K562 (cell line): Measurements from ENCODE around the gene RETSAT. TPM values are rescaled to one million over a fixed set of nuclear protein-coding genes. Genes with fewer than 3 reads are reported as not detected.

Source experiments
- CBX3 ChIP-seq, 2 experiments: IDR thresholded peaks; 1 replicate in 1 of 2; 2 replicates in 1 of 2; pipeline ENCODE4 v1.6.1; 2012; ENCODE audit warnings: inconsistent platforms in 2 of 2, low read length in 2 of 2, borderline replicate concordance in 1 of 2, control low read depth in 1 of 2
- CHCHD3 ChIP-seq: fragments of 250-450 bp; sonication (Bioruptor Pico); IDR thresholded peaks from 2 replicates; pipeline ENCODE4 v2.1.2; 2022; ENCODE audit warnings: mild to moderate bottlenecking
- HEY1 ChIP-seq: fragments of 250-450 bp; sonication (Bioruptor Pico); IDR thresholded peaks from 2 replicates; pipeline ENCODE4 v1.5.0; 2020; ENCODE audit warnings: mild to moderate bottlenecking, moderate library complexity, borderline replicate concordance
- KLF16 ChIP-seq: IDR thresholded peaks from 2 replicates; pipeline ENCODE4 v1.6.1; 2016; ENCODE audit warnings: antibody characterized with exemption
- MEF2A ChIP-seq: IDR thresholded peaks from 2 replicates; pipeline ENCODE4 v1.6.1; 2011; ENCODE audit warnings: low read depth, mild to moderate bottlenecking, low read length, moderate library complexity; ENCODE audit not compliant: control insufficient read depth
- NFRKB ChIP-seq: fragments of 450-650 bp; IDR thresholded peaks from 2 replicates; pipeline ENCODE4 v1.6.1; 2016; ENCODE audit warnings: low read depth
- PHB2 ChIP-seq: fragments of 450-650 bp; IDR thresholded peaks from 2 replicates; pipeline ENCODE4 v1.6.1; 2017; ENCODE audit warnings: low read depth
- RCOR1 ChIP-seq, 2 experiments: IDR thresholded peaks; 2 replicates each; pipeline ENCODE4 v1.6.1; 2012; ENCODE audit warnings: low read depth in 2 of 2, low read length in 2 of 2, borderline replicate concordance in 1 of 2, improper control_type of control experiment in 1 of 2
- TRIM24 ChIP-seq, 2 experiments: fragments of 450-650 bp; IDR thresholded peaks; 2 replicates each; pipeline ENCODE4 v1.6.1; 2016
- ZNF384 ChIP-seq: IDR thresholded peaks from 2 replicates; pipeline ENCODE4 v1.6.1; 2012; ENCODE audit warnings: low read depth, low read length, improper control_type of control experiment
- polyA plus RNA-seq, 8 experiments: library from polyadenylated mRNA; depleted of rRNA in 4 of 8; stranded (reverse) in 5 of 8; unstranded in 3 of 8; fragments of >200 nt; fragmentation: Nextera tagmentation in 2 of 8; fragmentation: Illumina TruSeq in 1 of 8; extraction: Ambion mirVana in 2 of 8; extraction: Trizol in 1 of 8; gene quantifications; 2 replicates each; pipeline versions ENCODE4 v1.2.1 to v1.2.3, GENCODE V29; 2011 to 2014; ENCODE audit warnings: inconsistent platforms in 1 of 8, missing spikeins in 1 of 8
- total RNA-seq, 7 experiments: library from RNA; depleted of rRNA in 6 of 7; stranded (reverse); fragments of >200 nt in 6 of 7; fragmentation: Illumina TruSeq in 2 of 7; extraction: Trizol in 2 of 7; gene quantifications; 2 replicates each; pipeline versions ENCODE4 v1.2.1 to v1.2.3, GENCODE V29; 2011 to 2021; ENCODE audit warnings: low replicate concordance in 1 of 7
- TF ChIP-seq, protein P1 (sequence below): fragments of 200-800 bp; sonication (Bioruptor generic); IDR thresholded peaks from 2 replicates; pipeline ENCODE4 v1.6.1; 2017; ENCODE audit warnings: missing genetic modification characterization, missing compliant biosample characterization
- TF ChIP-seq, protein P2 (sequence below), 2 experiments: IDR thresholded peaks in 1 of 2; conservative IDR thresholded peaks in 1 of 2; 2 replicates each; pipeline ENCODE4 v1.6.1; 2016; ENCODE audit warnings: low read depth in 2 of 2, mild to moderate bottlenecking in 1 of 2, missing compliant biosample characterization in 1 of 2, missing genetic modification characterization in 1 of 2, moderate library complexity in 1 of 2
- TF ChIP-seq, protein P3 (sequence below), 2 experiments: fragments of 450-650 bp; IDR thresholded peaks; 2 replicates each; pipeline ENCODE4 v1.6.1; 2018; ENCODE audit warnings: mild to moderate bottlenecking in 2 of 2, low read depth in 1 of 2; ENCODE audit not compliant: partially characterized antibody in 2 of 2
- TF ChIP-seq, protein P4 (sequence below): fragments of 450-650 bp; IDR thresholded peaks from 2 replicates; pipeline ENCODE4 v1.7.1; 2018; ENCODE audit warnings: mild to moderate bottlenecking, low read depth; ENCODE audit not compliant: partially characterized antibody

The RETSAT gene
- total and polyA plus RNA-seq, 9 of the 15 experiments (the other 6 are each of a cell fraction or from before 2014, with no cell fraction given): 1.9 to 21.6 (median 16.5) TPM

DNA sequence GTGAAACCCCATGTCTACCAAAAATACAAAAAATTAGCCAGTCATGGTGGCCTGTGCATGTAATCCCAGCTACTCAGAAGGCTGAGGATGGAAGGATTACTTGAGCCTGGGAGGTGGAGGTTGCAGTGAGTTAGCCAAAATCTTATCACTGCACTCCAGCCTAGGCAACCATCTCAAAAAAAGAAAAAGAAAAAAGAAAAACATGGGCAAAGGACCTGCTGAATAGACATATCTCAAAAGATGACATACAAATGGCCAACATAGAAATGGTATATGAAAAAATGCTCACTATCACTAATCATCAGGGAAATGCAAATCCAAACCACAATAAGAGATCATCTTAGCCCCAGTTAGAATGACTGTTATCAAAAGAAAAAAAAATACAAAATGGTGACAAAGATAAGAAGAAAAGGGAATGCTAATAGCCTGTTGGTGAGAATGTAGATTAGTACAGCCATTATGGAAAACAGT, 25.1 kb downstream of the RETSAT start (continued):
- TF ChIP-seq, protein P1, sequence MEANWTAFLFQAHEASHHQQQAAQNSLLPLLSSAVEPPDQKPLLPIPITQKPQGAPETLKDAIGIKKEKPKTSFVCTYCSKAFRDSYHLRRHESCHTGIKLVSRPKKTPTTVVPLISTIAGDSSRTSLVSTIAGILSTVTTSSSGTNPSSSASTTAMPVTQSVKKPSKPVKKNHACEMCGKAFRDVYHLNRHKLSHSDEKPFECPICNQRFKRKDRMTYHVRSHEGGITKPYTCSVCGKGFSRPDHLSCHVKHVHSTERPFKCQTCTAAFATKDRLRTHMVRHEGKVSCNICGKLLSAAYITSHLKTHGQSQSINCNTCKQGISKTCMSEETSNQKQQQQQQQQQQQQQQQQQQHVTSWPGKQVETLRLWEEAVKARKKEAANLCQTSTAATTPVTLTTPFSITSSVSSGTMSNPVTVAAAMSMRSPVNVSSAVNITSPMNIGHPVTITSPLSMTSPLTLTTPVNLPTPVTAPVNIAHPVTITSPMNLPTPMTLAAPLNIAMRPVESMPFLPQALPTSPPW: peak; percentile 26; the same call in 1 of the 2 replicates
- TF ChIP-seq HEY1 (CRISPR knock-in tag) (no peak), CHCHD3 (CRISPR knock-in tag) (no peak), ZNF384 (peak; percentile 78), TRIM24 (IDR thresholded peaks at IDR 0.05) (peak; percentile 58 to 75), NFRKB (0 out of 2 replicates have a peak, but pooled peaks have one; percentile 27), PHB2 (peak; percentile 59; the same call in 1 of the 2 replicates), MEF2A (no peak), RCOR1 (IDR thresholded peaks at IDR 0.05; ENCODE audit: borderline replicate concordance in 1 of 2, low read depth in 2 of 2, low read length in 2 of 2) (peak; percentile 84 to 95), KLF16 (0 out of 2 replicates have a peak, but pooled peaks have one; percentile 17), CBX3 (IDR thresholded peaks at IDR 0.05; ENCODE audit: borderline replicate concordance in 1 of 2, low read length in 2 of 2) (peak in 1 of 2 experiments; percentile 33; a peak in 1 of 3 replicates)
- TF ChIP-seq, protein P2, sequence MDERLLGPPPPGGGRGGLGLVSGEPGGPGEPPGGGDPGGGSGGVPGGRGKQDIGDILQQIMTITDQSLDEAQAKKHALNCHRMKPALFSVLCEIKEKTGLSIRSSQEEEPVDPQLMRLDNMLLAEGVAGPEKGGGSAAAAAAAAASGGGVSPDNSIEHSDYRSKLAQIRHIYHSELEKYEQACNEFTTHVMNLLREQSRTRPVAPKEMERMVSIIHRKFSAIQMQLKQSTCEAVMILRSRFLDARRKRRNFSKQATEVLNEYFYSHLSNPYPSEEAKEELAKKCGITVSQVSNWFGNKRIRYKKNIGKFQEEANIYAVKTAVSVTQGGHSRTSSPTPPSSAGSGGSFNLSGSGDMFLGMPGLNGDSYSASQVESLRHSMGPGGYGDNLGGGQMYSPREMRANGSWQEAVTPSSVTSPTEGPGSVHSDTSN (CRISPR knock-in tag; IDR thresholded peaks at IDR 0.05; ENCODE audit: low read depth): no peak
- TF ChIP-seq, protein P2 (tag; conservative IDR thresholded peaks at IDR 0.05; ENCODE audit: low read depth): peak; percentile 38; the same call in 1 of the 2 replicates
- TF ChIP-seq, protein P3, sequence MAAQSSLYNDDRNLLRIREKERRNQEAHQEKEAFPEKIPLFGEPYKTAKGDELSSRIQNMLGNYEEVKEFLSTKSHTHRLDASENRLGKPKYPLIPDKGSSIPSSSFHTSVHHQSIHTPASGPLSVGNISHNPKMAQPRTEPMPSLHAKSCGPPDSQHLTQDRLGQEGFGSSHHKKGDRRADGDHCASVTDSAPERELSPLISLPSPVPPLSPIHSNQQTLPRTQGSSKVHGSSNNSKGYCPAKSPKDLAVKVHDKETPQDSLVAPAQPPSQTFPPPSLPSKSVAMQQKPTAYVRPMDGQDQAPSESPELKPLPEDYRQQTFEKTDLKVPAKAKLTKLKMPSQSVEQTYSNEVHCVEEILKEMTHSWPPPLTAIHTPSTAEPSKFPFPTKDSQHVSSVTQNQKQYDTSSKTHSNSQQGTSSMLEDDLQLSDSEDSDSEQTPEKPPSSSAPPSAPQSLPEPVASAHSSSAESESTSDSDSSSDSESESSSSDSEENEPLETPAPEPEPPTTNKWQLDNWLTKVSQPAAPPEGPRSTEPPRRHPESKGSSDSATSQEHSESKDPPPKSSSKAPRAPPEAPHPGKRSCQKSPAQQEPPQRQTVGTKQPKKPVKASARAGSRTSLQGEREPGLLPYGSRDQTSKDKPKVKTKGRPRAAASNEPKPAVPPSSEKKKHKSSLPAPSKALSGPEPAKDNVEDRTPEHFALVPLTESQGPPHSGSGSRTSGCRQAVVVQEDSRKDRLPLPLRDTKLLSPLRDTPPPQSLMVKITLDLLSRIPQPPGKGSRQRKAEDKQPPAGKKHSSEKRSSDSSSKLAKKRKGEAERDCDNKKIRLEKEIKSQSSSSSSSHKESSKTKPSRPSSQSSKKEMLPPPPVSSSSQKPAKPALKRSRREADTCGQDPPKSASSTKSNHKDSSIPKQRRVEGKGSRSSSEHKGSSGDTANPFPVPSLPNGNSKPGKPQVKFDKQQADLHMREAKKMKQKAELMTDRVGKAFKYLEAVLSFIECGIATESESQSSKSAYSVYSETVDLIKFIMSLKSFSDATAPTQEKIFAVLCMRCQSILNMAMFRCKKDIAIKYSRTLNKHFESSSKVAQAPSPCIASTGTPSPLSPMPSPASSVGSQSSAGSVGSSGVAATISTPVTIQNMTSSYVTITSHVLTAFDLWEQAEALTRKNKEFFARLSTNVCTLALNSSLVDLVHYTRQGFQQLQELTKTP (IDR thresholded peaks at IDR 0.05; ENCODE audit: low read depth in 1 of 2, partially characterized antibody in 2 of 2): peak in 1 of 2 experiments; percentile 47
- TF ChIP-seq, protein P4, sequence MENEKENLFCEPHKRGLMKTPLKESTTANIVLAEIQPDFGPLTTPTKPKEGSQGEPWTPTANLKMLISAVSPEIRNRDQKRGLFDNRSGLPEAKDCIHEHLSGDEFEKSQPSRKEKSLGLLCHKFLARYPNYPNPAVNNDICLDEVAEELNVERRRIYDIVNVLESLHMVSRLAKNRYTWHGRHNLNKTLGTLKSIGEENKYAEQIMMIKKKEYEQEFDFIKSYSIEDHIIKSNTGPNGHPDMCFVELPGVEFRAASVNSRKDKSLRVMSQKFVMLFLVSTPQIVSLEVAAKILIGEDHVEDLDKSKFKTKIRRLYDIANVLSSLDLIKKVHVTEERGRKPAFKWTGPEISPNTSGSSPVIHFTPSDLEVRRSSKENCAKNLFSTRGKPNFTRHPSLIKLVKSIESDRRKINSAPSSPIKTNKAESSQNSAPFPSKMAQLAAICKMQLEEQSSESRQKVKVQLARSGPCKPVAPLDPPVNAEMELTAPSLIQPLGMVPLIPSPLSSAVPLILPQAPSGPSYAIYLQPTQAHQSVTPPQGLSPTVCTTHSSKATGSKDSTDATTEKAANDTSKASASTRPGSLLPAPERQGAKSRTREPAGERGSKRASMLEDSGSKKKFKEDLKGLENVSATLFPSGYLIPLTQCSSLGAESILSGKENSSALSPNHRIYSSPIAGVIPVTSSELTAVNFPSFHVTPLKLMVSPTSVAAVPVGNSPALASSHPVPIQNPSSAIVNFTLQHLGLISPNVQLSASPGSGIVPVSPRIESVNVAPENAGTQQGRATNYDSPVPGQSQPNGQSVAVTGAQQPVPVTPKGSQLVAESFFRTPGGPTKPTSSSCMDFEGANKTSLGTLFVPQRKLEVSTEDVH: peak; percentile 34
- TF ChIP-seq, all 486 proteins: peak for 78
